T-helper 2 cell (primary cell): ENCODE results near the gene ATP8B3.
A peak's percentile ranks its signal among the peaks of the same experiment; 100 is the strongest.

Source experiments
- DNase-seq, 5 experiments: peaks; one replicate each; pipeline versions ENCODE4 v3.0.0 to v3.0.0-alpha.2; 2012 to 2022

The ATP8B3 gene

DNA sequence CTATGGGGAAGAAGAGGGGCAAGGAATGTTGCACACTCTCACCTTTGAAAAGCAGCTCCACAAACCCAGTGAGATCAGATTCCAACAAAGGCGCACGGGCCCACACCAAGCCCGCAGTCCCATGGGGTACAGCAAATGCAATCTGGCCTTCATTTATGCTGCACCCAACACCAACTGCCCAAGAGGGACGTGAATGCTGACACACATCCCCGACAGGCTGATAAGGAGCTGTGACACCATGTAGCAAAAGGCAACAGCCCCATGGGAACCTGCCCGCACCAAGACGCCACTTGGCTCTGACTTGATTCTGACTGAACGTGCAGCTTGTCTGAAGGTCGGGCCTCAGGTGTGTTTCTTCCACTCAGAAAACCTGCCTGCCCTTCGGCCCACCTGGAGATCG, 18.9 kb upstream of the ATP8B3 start:
- DNase-seq, result no peak

DNA sequence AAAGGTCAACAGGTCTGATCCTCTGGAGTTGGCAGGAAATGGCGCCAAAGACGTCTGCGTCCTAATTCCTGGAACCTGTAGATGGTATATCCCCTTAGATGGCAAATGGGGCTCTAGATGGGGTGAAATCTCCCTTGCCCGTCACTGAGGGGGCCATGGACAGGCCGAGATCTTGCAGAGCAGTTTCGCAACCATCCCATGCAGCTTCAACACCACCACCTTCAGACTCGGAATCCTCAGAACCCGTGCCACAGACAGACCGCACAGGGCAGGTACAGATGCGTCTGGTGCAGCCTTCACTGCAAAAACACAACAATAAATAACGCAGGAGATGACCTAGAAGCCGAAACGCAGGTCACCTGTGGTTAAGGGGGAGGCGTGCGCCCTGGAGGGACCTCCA, 18.5 kb upstream of the ATP8B3 start:
- DNase-seq, result no peak

DNA sequence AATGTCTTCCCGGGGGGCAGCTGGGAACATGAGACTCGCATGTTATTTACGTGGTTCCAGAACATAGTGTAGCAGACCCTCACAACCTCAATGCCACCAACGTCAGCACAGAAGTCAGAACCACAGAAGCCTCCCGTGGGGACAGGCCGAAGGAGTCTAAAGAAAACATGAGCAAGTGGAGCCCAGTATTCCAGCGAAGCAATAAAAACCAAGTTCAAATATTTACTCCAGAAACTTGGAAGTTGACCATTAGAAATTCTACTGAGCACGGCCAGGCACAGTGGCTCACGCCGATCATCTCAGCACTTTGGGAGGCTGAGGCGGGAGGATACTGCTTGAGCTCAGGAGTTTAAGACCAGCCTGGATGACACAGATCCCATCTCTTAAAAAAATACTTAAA, 17.9 kb upstream of the ATP8B3 start:
- no peak for DNase-seq

DNA sequence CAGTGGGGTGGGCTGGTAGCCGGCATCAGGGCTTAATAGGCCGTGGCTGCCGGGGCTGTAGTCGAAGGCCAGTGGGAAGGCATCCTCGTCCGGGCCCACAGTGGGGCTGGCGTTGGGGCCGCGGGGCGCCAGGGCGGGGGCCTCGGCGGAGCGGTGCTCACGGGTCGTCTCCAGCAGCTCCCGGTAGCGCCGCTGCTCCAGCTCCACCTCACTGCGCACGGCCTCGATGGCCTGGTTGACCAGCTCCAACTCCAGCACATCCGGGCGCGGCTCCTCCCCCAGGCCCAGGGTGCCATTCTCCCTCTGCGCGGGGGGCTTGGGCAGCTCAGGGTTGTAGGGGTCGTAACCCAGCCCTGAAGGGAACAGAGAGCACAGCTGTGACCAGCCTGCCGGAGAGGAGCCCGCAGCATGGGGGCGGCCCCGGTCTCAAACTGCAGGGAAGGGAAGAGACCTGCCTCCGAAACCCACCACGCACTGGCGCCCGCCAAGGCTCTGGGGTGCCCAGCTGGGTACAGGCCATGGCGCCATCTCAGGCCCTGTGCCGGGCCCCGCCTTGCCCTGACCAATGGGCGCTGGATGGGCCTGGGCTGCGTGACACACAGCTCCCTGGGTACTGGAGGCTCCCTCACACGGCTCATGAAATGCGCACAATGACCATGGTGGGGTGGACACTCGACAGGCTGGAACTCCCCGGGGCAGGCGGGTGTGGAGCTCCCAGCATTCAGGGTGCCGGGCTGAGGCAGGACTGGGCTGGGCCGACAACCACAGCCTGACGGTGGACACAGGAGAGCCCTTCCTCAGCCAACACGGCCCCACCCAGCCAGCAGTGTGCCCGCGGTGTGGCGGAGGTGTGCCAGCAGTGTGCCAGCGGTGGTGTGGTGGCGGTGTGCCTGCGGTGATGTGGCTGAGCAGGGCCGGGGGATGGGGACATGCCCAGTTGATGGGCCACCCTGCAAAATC, 16.5 kb upstream of the ATP8B3 start:
- no peak for DNase-seq

DNA sequence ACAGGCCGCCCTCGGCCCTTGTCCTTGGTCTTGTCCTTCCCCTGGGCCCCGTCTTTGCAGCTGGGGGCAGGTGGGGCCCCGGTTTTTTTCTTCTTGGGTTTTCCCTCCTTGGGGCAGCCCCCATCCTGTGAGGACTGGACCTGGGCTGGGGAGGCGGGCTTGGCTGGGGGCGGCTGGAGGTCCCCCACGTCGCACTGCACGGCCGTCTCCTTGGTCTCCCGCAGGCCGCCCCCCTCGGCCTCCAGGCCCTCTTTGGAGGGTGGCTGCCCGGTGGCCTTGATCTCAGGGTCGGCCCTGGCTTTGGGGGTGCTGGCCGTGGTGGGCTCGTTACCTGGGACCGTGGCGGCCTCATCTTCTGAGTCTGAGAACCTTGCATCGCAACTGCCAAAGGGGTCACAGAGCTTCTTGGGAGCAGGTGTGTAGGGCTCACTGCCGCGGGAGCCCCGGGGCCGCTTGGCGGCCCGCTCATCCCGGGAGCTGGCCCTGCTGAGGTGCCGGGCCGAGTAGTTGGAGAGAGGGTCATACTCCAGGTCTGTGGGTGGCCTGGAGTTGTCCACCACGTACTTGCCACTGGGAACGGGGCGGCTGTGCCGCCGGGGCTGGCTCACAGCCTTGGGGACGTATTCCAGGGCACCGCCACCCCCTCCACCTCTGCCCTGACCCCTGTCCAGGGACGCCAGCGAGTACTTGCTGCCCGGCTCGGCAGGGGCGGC, 15.6 kb upstream of the ATP8B3 start:
- no peak for DNase-seq

DNA sequence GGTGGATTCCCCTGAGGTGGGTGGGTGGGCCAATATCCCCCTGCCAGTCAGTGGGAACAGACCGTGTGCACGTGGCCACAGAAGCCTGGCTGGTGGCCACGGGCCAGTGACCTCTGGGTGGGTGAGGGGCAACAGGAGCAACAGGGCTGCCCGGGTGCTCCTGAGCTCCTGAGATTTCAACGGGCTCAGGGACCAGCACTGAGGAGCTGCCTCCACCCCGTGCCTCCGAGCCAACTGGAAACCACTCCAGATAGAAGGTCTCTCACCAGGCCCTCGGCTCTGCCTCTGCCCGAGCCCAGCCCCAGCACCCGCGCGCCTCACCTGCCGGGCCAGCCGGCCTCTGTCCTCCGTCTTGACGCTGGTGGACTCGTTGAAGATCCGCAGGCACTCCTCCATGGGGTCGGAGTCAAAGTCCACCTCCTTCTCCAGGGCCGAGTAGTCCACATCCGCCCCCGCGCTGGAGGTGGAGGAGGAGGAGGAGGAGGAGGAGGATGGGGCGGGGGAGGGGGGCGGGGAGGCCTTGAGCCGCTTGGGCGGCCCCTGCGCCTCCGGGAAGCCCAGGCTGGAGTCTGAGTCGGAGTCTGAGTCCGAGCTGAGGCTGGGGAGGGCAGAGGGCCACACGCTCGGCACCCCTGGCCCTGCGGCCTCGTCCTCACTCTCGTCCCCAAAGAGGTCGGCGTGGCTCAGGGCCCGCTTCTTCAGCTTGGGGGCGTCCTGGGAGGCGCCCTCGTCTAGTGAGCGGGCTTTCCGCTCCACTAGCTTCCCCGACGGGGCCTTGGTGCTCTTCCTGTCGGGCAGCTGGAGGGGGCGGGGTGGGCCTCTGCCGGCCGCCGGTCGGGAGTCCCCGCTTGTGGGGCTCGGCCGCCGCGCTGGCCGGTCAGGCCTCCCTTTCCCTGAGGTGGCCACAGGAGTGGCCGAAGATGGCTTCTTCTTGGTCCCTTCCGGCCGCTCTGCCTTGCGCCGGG, 14.8 kb upstream of the ATP8B3 start:
- no peak for DNase-seq

DNA sequence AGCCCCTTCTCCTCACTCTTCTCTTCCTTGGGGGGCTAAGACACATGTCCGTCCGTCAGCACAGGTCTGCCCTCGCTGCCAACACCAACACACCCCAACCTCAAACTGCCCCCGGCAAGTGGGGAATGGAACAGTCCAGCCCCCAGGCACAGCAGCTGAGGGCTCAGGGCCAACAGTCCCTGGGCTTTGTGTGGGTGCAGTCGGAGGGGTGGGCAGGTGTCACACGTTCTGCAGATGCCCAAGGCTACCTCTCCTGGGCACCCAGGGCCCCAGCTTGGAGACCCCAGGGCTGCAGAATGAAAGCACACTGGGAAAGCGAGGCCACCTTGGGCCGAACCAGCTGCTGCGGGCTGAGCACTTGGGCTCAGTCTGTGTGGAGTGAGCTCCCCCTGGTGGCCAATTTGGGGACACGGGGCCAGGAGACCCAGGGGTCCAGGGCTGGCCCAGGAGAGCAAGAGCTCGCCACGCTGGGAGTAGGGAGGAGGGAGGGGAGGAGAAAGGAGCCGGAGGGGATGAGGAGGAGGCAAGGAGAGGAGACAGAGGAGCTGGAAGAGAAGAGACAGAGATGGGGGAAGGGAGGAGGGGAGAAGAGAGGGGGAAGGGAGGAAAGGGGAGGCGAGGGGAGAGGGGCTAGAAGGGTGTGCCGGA, 14.0 kb upstream of the ATP8B3 start:
- peak; percentile 50 to 73 (median 67) for DNase-seq

DNA sequence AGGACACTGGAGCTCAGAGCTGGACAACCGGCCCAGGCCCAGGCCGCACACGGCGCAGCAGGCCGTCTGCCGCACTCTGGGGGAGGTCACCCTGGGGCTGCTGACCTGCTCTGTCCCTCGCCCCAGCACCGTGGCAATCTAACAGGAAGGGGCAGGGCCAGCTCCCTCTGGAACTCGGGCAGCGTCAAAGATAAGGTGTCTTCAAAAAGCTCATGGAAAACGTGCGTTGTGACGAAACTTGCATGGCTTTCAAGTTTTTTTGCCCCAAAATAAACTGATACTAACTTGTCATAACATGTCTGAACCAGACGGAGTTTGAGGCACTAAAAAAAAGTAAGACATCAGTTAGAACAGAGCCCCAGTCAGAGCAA, 12.2 kb upstream of the ATP8B3 start:
- no peak for DNase-seq

DNA sequence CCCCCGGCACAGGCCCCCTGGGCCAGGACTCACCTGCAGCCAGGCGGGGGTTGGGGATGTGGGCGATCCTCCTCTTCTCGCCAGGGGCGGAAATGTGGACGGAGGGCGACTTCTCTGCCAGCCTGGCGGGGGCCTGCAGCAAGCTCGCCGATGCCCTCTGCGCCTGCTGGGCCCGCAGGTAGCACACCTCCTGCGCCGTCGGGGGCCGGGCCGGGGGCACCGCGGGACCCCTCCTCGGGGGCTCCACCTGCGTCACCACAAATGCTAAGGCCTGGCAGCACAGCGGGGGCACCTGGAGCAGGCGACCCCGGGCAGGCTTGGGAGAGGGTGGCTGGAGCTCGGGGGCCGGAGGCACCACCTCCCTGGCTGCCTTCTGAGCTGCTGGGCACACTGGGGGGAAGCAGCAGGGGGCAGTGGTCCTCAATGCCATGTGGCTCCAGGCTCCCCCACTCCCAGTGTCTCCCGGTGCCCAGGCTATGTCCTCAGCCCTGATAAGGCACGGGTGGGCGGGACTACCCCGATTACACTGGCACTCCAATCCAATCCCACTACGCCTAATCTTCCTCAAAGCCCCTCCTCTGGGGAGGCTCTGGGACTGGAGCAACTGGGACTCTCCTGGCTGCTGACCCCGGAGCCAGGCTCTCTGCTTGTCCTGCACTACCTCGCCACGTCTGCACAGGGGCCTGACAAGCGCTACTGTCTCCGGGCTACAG, 11.6 kb upstream of the ATP8B3 start:
- no peak for DNase-seq

DNA sequence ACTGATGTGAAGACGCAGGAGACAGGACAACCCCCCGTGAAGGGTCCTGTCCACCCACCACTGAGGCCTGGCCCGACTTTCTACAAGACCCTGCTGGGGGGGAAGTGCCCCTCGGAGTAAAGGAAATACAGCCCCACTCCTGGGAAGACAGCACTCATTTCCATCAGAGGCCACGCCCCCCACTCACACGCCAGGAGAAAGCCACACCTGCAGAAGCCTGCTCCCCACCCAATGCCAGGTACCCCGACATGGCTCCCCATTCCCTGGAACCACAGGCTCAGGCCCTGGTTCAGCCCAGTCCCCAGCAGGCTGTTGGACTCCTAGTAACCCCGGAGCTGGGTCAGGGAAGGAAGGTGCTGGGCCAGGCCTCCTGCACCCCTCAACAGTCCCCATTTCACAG, 10.9 kb upstream of the ATP8B3 start:
- no peak for DNase-seq

DNA sequence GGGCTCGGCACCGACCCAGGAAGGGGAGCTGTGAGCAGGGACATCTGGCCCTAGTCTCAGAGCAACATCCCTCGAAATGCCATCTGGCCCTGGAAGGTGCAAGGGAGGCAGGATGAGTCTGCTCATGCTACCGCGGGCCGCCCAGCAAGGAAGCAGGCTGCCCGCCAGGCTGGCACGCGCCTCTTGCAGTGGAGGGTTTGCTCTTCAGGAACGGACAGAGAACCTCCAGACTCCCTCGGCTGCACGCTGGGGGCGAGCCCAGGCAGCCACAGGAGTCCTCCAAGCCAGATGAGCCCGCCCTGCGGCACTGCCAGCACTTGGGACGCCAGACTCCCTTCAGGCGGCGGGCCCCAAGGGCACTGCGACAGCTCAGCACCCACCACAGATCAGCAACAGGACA, 10.1 kb upstream of the ATP8B3 start:
- no peak for DNase-seq

DNA sequence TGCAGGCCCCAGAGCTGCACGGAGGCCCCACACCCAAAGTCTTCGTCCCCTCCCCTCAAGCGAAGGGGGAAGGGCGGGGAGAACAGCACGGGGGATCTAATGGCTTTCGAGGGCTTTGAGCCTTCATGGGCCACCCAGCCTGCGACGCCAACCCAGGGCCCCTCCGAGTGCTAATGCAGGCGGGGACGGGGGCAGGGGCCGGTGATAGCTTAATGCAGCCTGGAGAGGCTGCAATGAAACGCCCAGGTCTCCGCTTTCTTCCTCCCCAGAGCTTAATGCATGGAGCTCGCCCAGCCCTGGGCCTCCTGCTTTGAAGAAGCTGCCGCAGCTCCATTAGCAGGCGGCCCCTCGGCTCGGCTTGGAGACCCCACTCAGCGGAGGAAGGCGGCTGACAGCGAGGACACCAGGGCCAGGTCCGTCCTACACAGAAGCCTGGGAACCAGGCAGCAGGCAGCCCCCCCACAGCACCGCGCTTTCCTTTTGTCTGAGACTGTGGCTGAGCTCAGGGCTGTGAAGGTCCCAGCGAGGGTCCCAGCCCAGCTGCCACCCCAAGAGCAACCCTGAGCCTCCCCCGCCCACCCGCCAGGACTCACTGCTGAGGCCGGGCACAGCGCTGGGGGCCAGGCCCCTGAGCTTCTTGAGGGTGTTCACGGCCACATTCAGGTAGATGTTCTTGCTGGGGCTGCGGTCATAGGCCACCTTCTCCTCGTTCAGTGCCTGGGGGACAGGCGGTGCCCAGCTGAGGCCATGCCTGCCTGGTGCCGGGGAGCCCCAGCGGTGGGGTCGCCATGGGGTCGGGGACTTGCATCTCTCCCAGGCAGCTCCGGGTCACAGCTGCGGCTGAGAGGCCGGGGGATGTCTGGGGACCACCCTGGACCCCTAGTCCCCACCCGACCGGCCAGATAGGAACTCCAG, 7.5 kb upstream of the ATP8B3 start:
- no peak for DNase-seq

DNA sequence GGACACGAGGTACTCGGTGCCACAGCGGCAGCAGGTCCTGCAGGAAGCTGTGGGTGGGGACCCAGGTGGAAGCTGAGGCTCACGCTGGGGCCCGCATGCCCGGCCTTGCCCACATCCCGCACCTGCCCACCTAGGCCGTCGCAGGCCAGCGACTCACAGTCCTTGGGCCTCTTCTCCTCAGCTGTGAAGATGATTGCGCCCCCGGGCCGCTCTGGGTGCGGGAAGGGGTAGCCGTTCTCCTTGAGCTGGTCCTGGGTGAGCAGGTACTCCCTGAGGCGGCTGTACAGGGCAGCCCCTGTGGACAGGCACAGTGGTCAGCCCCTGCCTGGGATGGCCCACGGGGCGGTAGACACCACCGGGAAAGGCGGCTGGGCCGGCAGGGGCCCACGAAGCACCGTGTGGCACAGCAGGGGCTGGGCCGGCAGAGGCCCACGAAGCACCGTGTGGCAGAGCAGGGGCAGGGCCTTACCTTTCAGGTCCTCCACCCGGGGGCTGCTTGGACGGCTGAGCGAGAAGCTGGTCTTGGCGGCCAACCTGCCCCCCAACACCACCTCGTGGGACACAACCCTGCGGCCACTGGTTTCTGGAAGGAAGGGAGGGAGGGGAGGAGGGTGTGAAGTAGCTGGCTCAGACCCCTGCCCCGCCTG, 6.6 kb upstream of the ATP8B3 start:
- DNase-seq, result no peak

DNA sequence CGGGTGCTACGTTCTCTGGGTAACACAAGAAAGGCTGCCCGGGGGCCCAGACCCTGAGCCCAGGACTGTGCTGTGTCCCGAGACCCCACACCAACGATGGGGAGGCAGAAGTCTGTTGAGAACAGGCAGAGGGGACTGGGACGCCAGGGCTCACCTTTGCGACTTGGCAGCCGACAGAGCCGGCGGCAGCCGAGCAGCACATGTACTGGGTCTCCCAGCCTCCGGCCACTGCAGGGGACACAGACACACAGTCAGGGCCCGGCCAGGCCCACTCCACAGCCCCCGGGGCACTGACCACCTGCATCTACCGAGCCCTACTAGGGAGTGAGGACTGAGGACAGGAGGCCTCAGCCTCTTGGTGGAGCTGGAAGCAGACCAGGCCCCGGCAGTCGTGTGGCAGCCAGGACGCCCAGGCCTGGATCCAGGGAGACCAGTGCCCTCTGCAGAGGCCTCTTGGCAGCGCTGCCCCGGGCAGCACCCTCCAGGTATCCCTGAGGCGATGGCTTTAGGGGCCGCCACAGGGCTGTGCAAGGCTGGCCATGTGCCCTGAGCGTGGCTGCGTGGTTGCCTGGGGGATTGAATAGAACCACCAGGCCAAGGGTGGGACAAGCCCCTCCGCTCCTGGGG, 5.6 kb upstream of the ATP8B3 start:
- DNase-seq, result no peak

DNA sequence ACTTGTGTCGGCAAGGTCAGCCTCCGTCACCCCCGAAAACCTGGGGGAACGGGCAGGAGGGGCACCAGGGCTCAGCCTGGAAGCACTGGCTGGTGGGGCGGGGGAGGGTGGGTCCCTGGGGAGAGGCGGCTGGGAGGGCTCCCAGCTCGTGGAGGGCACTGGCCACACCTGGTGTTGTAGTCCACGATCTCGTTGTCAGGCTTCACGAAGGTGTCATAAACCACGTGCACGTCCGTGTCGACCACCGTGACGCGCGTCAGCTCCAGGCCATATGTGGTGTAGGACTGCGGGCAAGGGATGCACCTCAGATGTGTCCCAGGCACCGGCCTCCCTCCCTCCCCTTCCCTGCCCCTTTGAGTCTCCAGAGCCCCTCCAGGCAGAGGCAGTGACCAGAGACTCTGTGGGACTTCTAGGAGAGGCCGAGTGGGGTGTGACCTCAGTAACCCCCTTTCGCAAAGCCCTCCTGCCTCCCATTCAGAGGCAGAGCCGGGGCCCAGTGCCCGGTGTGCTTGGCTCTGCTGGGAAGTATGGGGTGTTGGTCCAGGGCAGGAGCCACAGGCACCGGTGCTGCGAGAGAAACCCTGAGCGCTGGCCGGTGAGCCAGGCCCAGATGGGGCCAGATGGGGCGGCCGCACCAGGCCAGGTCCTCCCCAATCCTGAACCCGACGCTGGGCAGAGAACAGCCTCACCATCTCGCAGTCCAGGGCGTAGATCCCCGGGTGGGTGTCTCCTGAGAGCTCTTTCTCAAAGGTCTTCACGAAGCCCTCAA, 4.6 kb upstream of the ATP8B3 start:
- no peak for DNase-seq

DNA sequence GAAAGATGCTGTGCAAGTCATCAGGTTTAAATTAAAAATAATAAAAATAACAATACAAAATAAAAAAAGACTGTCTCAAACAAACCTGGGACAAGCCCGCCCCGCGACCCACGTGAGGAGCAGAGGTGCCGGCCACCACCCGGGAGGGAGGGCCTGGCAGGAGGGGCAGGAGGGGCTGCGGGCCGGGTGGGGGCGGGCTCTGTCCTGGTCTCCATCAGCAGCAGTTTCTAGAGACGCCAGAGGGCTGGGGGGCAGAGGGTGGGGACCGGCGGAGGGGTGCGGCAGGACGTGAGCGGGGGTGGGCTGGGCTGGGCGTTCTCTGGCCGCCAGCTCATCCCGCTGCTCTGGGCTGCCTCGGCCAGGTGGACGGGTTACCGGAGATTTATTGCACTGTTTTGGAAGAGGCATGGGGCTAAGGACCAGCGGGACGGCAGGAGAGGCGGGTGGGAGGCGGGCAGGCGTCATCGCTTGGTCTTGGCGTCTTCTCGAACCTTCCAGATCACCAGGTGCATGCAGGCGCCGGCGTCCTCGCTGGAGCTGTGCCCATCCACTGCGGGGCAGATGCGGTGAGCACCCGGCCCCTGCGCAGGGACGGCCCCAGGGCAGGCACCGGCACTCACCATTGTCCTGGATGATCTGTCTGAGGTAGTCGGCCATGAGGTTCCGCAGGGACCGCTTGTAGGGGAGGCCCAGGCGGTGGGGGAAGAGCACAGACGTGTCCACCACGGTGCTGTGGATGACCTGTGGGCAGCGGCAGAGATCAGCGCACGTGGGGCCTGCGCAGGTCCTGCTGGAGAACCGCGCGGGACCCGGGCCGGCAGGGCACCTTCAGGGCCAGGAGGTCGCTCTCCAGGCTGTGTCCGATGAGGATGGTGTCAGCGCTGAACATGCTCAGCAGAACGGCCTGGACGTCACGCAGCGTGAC, 3.8 kb upstream of the ATP8B3 start:
- DNase-seq, result no peak

DNA sequence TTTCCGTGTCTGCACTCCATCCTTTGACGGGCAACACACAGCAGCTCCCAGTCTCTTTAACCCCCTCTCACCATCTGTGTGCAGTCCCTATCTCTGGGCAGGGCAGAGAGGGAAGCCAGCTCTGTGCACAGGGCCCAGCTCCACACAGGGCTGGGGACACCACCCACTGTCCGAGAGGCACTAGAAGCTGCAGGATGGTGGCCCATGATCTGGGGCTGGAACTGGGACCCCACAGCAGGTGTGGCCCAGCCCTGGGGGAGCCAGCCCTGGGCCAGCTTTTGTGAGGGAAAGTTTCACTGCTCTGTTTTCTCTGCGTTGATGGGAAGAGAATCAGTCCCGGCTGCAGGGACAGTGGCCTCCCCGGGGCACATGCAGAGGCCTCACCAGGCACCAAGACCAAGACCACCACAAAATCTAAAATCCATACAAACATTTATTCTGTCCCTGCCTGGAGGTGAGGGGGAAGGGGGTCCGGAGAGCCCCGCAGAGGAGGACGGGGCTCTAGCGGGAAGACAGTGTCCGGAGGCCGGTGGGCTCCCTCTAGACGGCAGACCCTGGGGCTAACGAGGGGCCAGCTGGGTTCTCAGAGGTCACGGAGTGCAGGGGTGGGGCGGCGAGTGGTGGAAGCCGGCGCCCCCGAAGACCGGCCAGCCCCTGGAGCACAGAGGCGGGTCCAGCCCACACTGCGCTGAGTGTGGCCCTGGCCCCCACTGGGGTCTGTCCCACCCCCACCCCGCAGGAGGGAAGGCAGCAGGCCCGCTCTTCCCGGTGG, 2.9 kb upstream of the ATP8B3 start:
- no peak for DNase-seq
